PC-9 (cell line): ENCODE measurements around the gene IER5L.
"Not testable (repeated sequence)": the region's sequence is repeated elsewhere in the genome, so short reads cannot be mapped to it uniquely, and the experiment has no call there.

Experiments used
- CTCF ChIP-seq: fragments of 200-600 bp; sonication (generic); conservative IDR thresholded peaks from 2 replicates; pipeline ENCODE4 v1.6.1; 2017; ENCODE audit warnings: mixed run types, antibody characterized with exemption, mild to moderate bottlenecking, moderate library complexity
- EZH2 ChIP-seq: fragments of 200-600 bp; sonication (generic); IDR thresholded peaks from 2 replicates; pipeline ENCODE4 v1.8.0; 2017; ENCODE audit warnings: antibody characterized with exemption, low read depth

- TF ChIP-seq CTCF, EZH2: not testable (repeated sequence)
These were observed 19.0 kb upstream of the IER5L start for GRCh38 chr9:129197045-129197444.
